GM23338 (cell line): ENCODE results near the gene AJUBA. TPM values are rescaled to one million over a fixed set of nuclear protein-coding genes. Genes with fewer than 3 reads are reported as not detected.

Experiments used
- ATAC-seq: fragments of 200-7000 bp; cut with Tn5 transposase; 3 replicates; pipeline ENCODE4 v1.9.1; 2020
- DNase-seq: peaks from one replicate; pipeline ENCODE4 v3.0.0-alpha.2; 2015; ENCODE audit warnings: low spot score
- H2AFZ ChIP-seq: fragments of 200-600 bp; sonication (generic); 2 replicates; pipeline ENCODE4 v1.8.0; 2016; ENCODE audit warnings: antibody characterized with exemption, mild to moderate bottlenecking, moderate library complexity
- H3F3A ChIP-seq: fragments of 200-600 bp; sonication (generic); replicated peaks from 2 replicates; pipeline ENCODE4 v1.8.0; 2017; ENCODE audit warnings: antibody characterized with exemption, mixed run types, low read depth
- H3K27ac ChIP-seq: fragments of 200-600 bp; sonication (generic); 2 replicates; pipeline ENCODE4 v1.6.1; 2016; ENCODE audit warnings: low read depth
- H3K27me3 ChIP-seq: fragments of 200-600 bp; sonication (generic); 2 replicates; pipeline ENCODE4 v1.8.0; 2016; ENCODE audit warnings: mild to moderate bottlenecking, mixed run types, moderate library complexity; ENCODE audit not compliant: insufficient read depth
- H3K36me3 ChIP-seq: fragments of 200-600 bp; sonication (generic); 2 replicates; pipeline ENCODE4 v1.8.0; 2016; ENCODE audit warnings: mild to moderate bottlenecking; ENCODE audit not compliant: insufficient read depth
- H3K4me1 ChIP-seq: fragments of 200-600 bp; sonication (generic); 2 replicates; pipeline ENCODE4 v1.8.0; 2016; ENCODE audit warnings: mild to moderate bottlenecking, moderate library complexity; ENCODE audit not compliant: insufficient read depth
- H3K4me2 ChIP-seq: fragments of 200-600 bp; sonication (generic); 2 replicates; pipeline ENCODE4 v1.7.1; 2017; ENCODE audit warnings: mixed run types
- H3K4me3 ChIP-seq: fragments of 200-600 bp; sonication (generic); 2 replicates; pipeline ENCODE4 v1.6.1; 2016; ENCODE audit warnings: mixed run types
- H3K79me2 ChIP-seq: fragments of 200-600 bp; sonication (generic); replicated peaks from 2 replicates; pipeline ENCODE4 v1.8.0; 2017; ENCODE audit warnings: mild to moderate bottlenecking; ENCODE audit not compliant: insufficient read depth
- H3K9me2 ChIP-seq: fragments of 200-600 bp; sonication (generic); 2 replicates; pipeline ENCODE4 v1.8.0; 2017; ENCODE audit not compliant: insufficient read depth
- H4K20me1 ChIP-seq: fragments of 200-600 bp; sonication (generic); replicated peaks from 2 replicates; pipeline ENCODE4 v1.8.0; 2017; ENCODE audit warnings: mild to moderate bottlenecking; ENCODE audit not compliant: insufficient read depth
- H3K27ac Mint-ChIP-seq: 2 replicates; pipeline ENCODE4 v1.8.0; 2020; ENCODE audit warnings: inconsistent platforms, mild to moderate bottlenecking, moderate library complexity, mixed read lengths
- H3K27me3 Mint-ChIP-seq: 3 replicates; pipeline ENCODE4 v1.8.0; 2022; ENCODE audit warnings: low read depth, mild to moderate bottlenecking, moderate library complexity, mixed read lengths, inconsistent platforms; ENCODE audit not compliant: insufficient read depth, poor library complexity
- H3K36me3 Mint-ChIP-seq: 3 replicates; pipeline ENCODE4 v1.8.0; 2021; ENCODE audit warnings: low read depth, mild to moderate bottlenecking, inconsistent platforms, moderate library complexity, mixed read lengths
- H3K4me1 Mint-ChIP-seq: 3 replicates; pipeline ENCODE4 v1.8.0; 2020; ENCODE audit warnings: mild to moderate bottlenecking, inconsistent platforms, mixed read lengths
- H3K4me3 Mint-ChIP-seq: 3 replicates; pipeline ENCODE4 v1.8.0; 2021; ENCODE audit warnings: moderate library complexity, mild to moderate bottlenecking, inconsistent platforms, mixed read lengths
- H3K9me3 Mint-ChIP-seq: 3 replicates; pipeline ENCODE4 v1.8.0; 2020; ENCODE audit warnings: moderate library complexity, mild to moderate bottlenecking, inconsistent platforms, mixed read lengths
- CREB1 ChIP-seq: fragments of 250-450 bp; sonication (Bioruptor Pico); IDR thresholded peaks from 2 replicates; pipeline ENCODE4 v1.5.0; 2020; ENCODE audit warnings: low read depth, mild to moderate bottlenecking, moderate library complexity
- CTCF ChIP-seq, 2 experiments: fragments of 200-600 bp in 1 of 2; sonication (generic) in 1 of 2; conservative IDR thresholded peaks; 2 replicates each; pipeline versions ENCODE4 v1.5.1 to v1.6.1; 2016 to 2017; ENCODE audit warnings: antibody characterized with exemption in 2 of 2, low read depth in 2 of 2, mild to moderate bottlenecking in 2 of 2, moderate library complexity in 1 of 2
- ETS1 ChIP-seq: IDR thresholded peaks from 2 replicates; pipeline ENCODE4 v1.6.1; 2016; ENCODE audit warnings: antibody characterized with exemption
- EZH2 ChIP-seq: fragments of 200-600 bp; sonication (generic); IDR thresholded peaks from one replicate; pipeline ENCODE4 v1.8.0; 2017; ENCODE audit warnings: antibody characterized with exemption, mild to moderate bottlenecking, low read depth; ENCODE audit not compliant: unreplicated experiment
- EZH2phosphoT487 ChIP-seq: fragments of 200-600 bp; sonication (generic); IDR thresholded peaks from one replicate; pipeline ENCODE4 v1.8.1; 2018; ENCODE audit warnings: antibody characterized with exemption; ENCODE audit not compliant: unreplicated experiment
- JUNB ChIP-seq: IDR thresholded peaks from one replicate; pipeline ENCODE4 v1.6.1; 2016; ENCODE audit warnings: antibody characterized with exemption; ENCODE audit not compliant: unreplicated experiment
- NANOG ChIP-seq: IDR thresholded peaks from 2 replicates; pipeline ENCODE4 v1.6.1; 2016; ENCODE audit warnings: antibody characterized with exemption, borderline replicate concordance
- STAT1 ChIP-seq: IDR thresholded peaks from one replicate; pipeline ENCODE4 v1.6.1; 2016; ENCODE audit warnings: antibody characterized with exemption; ENCODE audit not compliant: unreplicated experiment
- ZNF114 ChIP-seq: fragments of 250-450 bp; sonication (Bioruptor Pico); IDR thresholded peaks from 2 replicates; pipeline ENCODE4 v1.5.0; 2020; ENCODE audit warnings: mild to moderate bottlenecking, moderate library complexity
- ZNF331 ChIP-seq: fragments of 250-450 bp; sonication (Bioruptor Pico); IDR thresholded peaks from 2 replicates; pipeline ENCODE4 v1.5.0; 2020; ENCODE audit warnings: low read depth, mild to moderate bottlenecking, moderate library complexity
- ZNF462 ChIP-seq: fragments of 250-450 bp; sonication (Bioruptor Pico); IDR thresholded peaks from 2 replicates; pipeline ENCODE4 v1.5.0; 2020; ENCODE audit warnings: mild to moderate bottlenecking, moderate library complexity
- polyA plus RNA-seq: library from polyadenylated mRNA; unstranded; fragments of >200 nt; fragmentation: Nextera tagmentation; extraction: Ambion mirVana; gene quantifications from 2 replicates; pipeline ENCODE4 v1.2.1, GENCODE V29; 2016
- total RNA-seq: library from RNA; depleted of rRNA; stranded (reverse); fragments of >200 nt; shearing (Covaris generic); gene quantifications from 2 replicates; pipeline ENCODE4 v1.2.3, GENCODE V29; 2014

Gene AJUBA
- total and polyA plus RNA-seq, 2 experiments from 2014 or later, result 11.8 to 55.9 TPM

- peaks cover 7% of the 10 kb centered on the region; the same call in 1 of the 2 replicates for H4K20me1 ChIP-seq
- 0 out of 2 replicates have a peak, but pooled peaks cover 5% of the 10 kb centered on the region for H3K79me2 ChIP-seq
- no peaks in the 10 kb centered on the region for H3K4me1 ChIP-seq
- H3K27me3 ChIP-seq, result no peaks in the 10 kb centered on the region
- no peak overlapping the region for H3K27ac ChIP-seq
- H3K4me1 Mint-ChIP-seq, result peaks cover 8% of the 10 kb centered on the region
- peaks cover 13% of the 10 kb centered on the region; the same call in 1 of the 2 replicates for H3F3A ChIP-seq
- peaks cover 5% of the 10 kb centered on the region; the same call in 1 of the 2 replicates for H3K9me2 ChIP-seq
- no peak overlapping the region for H3K4me2 ChIP-seq
- TF ChIP-seq EZH2 (no peak), NANOG (no peak), ETS1 (no peak), CREB1 (CRISPR knock-in tag) (no peak), STAT1 (no peak), EZH2phosphoT487 (no peak)
- no peak for ATAC-seq
- no peak overlapping the region; the same call in 2 of the 3 replicates for H3K4me3 Mint-ChIP-seq
- H3K27ac Mint-ChIP-seq, result no peak overlapping the region
- no peak overlapping the region for H3K4me3 ChIP-seq
- no peaks in the 10 kb centered on the region for H3K9me3 Mint-ChIP-seq
- H2AFZ ChIP-seq, result no peak overlapping the region
- no peak for DNase-seq
- peaks cover 16% of the 10 kb centered on the region for H3K27me3 Mint-ChIP-seq
- peaks cover 38% of the 10 kb centered on the region for H3K36me3 ChIP-seq
- H3K36me3 Mint-ChIP-seq, result peaks cover 71% of the 10 kb centered on the region
Observed at GRCh38 chr14:22971152-22971551, 11.2 kb downstream of the AJUBA start.

- Mint-ChIP-seq H3K27ac (no peak overlapping the region), H3K9me3 (no peaks in the 10 kb centered on the region; the same call in 2 of the 3 replicates)
- TF ChIP-seq JUNB, result no peak
- TF ChIP-seq NANOG, result no peak
- no peak for TF ChIP-seq STAT1
- no peak for TF ChIP-seq ZNF331
- no peak for TF ChIP-seq ZNF114 (CRISPR knock-in tag)
- no peak for TF ChIP-seq CTCF (conservative IDR thresholded peaks at IDR 0.05; ENCODE audit: low read depth in 2 of 2)
- no peak for TF ChIP-seq ETS1
- TF ChIP-seq CREB1 (CRISPR knock-in tag), result no peak
- no peak for TF ChIP-seq ZNF462
Observed at GRCh38 chr14:22966783-22967269, 15.5 kb downstream of the AJUBA start.

More at GRCh38 chr14:22966783-22967269, 15.5 kb downstream of the AJUBA start:
- no peak for DNase-seq
- no peak for ATAC-seq
- Mint-ChIP-seq H3K4me1 (no peaks in the 10 kb centered on the region), H3K27me3 (peaks cover 3% of the 10 kb centered on the region), H3K36me3 (peaks cover 28% of the 10 kb centered on the region), H3K4me3 (no peak overlapping the region)
- H3K4me2 ChIP-seq, result no peak overlapping the region
- H3K27ac ChIP-seq, result peak overlapping the region; percentile 45; the same call in 1 of the 2 replicates
- H3K9me2 ChIP-seq, result peaks cover 5% of the 10 kb centered on the region; the same call in 1 of the 2 replicates
- no peaks in the 10 kb centered on the region for H3K4me1 ChIP-seq
- H3K79me2 ChIP-seq, result no peaks in the 10 kb centered on the region
- no peaks in the 10 kb centered on the region; the same call in 1 of the 2 replicates for H3F3A ChIP-seq
- peaks cover 5% of the 10 kb centered on the region for H3K36me3 ChIP-seq
- no peaks in the 10 kb centered on the region for H4K20me1 ChIP-seq
- H3K4me3 ChIP-seq, result no peak overlapping the region
- no peaks in the 10 kb centered on the region for H3K27me3 ChIP-seq
- no peak overlapping the region for H2AFZ ChIP-seq
